Smooth muscle cell (in vitro differentiated cells): Measurements from ENCODE around the gene ELSPBP1. TPM values are rescaled to one million over a fixed set of nuclear protein-coding genes. Genes with fewer than 3 reads are reported as not detected.

Experiments
- DNase-seq: peaks from one replicate; lab custom pipeline; 2025; ENCODE audit not compliant: unreplicated experiment; lab: John Stamatoyannopoulos, UW
- H2AFZ ChIP-seq: fragments of 200-600 bp; sonication (generic); 2 replicates; pipeline ENCODE4 v1.6.0; 2016; ENCODE audit warnings: antibody characterized with exemption, low read depth, mild to moderate bottlenecking
- H3F3A ChIP-seq: fragments of 200-600 bp; sonication (generic); 2 replicates; pipeline ENCODE4 v1.6.0; 2017; ENCODE audit warnings: antibody characterized with exemption, low read depth
- H3K27ac ChIP-seq: fragments of 200-600 bp; sonication (generic); 2 replicates; pipeline ENCODE4 v1.5.1; 2016; ENCODE audit warnings: low read depth, mild to moderate bottlenecking
- H3K27me3 ChIP-seq: fragments of 200-600 bp; sonication (generic); 2 replicates; pipeline ENCODE4 v1.6.1; 2016; ENCODE audit warnings: low read depth, mild to moderate bottlenecking
- H3K36me3 ChIP-seq: fragments of 200-600 bp; sonication (generic); 2 replicates; pipeline ENCODE4 v1.5.1; 2016; ENCODE audit warnings: low read depth
- H3K4me1 ChIP-seq: fragments of 200-600 bp; sonication (generic); 2 replicates; pipeline ENCODE4 v1.5.1; 2016; ENCODE audit warnings: low read depth
- H3K4me2 ChIP-seq: fragments of 200-600 bp; sonication (generic); 2 replicates; pipeline ENCODE4 v1.6.0; 2016; ENCODE audit warnings: mild to moderate bottlenecking
- H3K4me3 ChIP-seq: fragments of 200-600 bp; sonication (generic); 2 replicates; pipeline ENCODE4 v1.5.1; 2016; ENCODE audit warnings: mild to moderate bottlenecking
- H3K79me2 ChIP-seq: fragments of 200-600 bp; sonication (generic); 2 replicates; pipeline ENCODE4 v1.6.0; 2016; ENCODE audit warnings: low read depth, mild to moderate bottlenecking
- H3K9ac ChIP-seq: fragments of 200-600 bp; sonication (generic); 2 replicates; pipeline ENCODE4 v1.6.0; 2016; ENCODE audit warnings: low read depth
- H3K9me3 ChIP-seq: fragments of 200-600 bp; sonication (generic); replicated peaks from 2 replicates; pipeline ENCODE4 v1.5.1; 2016; ENCODE audit warnings: low read depth
- H4K20me1 ChIP-seq: fragments of 200-600 bp; sonication (generic); 2 replicates; pipeline ENCODE4 v1.6.0; 2016; ENCODE audit warnings: low read depth
- WGBS: methylation state at CpG from one replicate; pipeline ENCODE4 v1.1.7; 2016; ENCODE audit warnings: low lambda C conversion rate; 5-methylcytosine and 5-hydroxymethylcytosine counted together
- polyA plus RNA-seq: library from polyadenylated mRNA; unstranded; fragments of >200 nt; fragmentation: Nextera tagmentation; extraction: Ambion mirVana; gene quantifications from 2 replicates; pipeline ENCODE4 v1.2.1, GENCODE V29; 2016
- total RNA-seq: library from RNA; depleted of rRNA; stranded (reverse); fragments of >200 nt; gene quantifications from 2 replicates; pipeline ENCODE4 v1.2.3, GENCODE V29; 2014
- TF ChIP-seq, protein P1 (sequence below): fragments of 200-600 bp; sonication (generic); IDR thresholded peaks from 2 replicates; pipeline ENCODE4 v1.5.1; 2017; ENCODE audit warnings: borderline replicate concordance, mild to moderate bottlenecking, antibody characterized with exemption; ENCODE audit not compliant: insufficient read depth, poor library complexity, severe bottlenecking

ELSPBP1 gene
- total and polyA plus RNA-seq, 2 experiments from 2014 or later, result 1.3 to 2.7 TPM

DNA sequence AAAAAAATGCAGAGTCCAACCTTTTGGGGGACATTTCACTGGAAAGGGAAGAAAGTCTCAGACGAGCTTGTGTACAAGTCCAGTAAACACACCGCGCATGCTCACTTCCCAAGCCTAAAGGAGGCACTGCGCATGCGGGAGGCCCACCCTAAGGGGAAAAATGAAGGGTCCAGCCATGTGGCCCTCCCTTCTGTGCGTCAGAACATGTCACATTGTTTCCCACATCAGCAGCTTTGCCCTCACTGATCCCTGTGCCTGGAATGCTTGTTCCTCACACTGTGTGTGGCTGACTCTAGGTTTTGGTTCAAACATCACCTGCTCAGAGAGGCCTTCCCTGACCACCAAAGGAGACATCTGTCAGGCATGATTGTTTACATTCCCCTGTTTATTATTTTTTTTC, 4.4 kb downstream of the ELSPBP1 start:
- H3K4me3 ChIP-seq, result no peak overlapping the region
- no peak overlapping the region for H3K4me2 ChIP-seq
- no peaks in the 10 kb centered on the region for H3K36me3 ChIP-seq
- H3F3A ChIP-seq, result no peaks in the 10 kb centered on the region
- H3K9me3 ChIP-seq, result no peaks in the 10 kb centered on the region
- DNase-seq, result no peak
- H3K27ac ChIP-seq, result no peak overlapping the region
- H3K4me1 ChIP-seq, result no peaks in the 10 kb centered on the region
- no peaks in the 10 kb centered on the region for H3K79me2 ChIP-seq
- WGBS, result 89% methylated on average over 6 of the region's 6 CpGs
- TF ChIP-seq, protein P1, sequence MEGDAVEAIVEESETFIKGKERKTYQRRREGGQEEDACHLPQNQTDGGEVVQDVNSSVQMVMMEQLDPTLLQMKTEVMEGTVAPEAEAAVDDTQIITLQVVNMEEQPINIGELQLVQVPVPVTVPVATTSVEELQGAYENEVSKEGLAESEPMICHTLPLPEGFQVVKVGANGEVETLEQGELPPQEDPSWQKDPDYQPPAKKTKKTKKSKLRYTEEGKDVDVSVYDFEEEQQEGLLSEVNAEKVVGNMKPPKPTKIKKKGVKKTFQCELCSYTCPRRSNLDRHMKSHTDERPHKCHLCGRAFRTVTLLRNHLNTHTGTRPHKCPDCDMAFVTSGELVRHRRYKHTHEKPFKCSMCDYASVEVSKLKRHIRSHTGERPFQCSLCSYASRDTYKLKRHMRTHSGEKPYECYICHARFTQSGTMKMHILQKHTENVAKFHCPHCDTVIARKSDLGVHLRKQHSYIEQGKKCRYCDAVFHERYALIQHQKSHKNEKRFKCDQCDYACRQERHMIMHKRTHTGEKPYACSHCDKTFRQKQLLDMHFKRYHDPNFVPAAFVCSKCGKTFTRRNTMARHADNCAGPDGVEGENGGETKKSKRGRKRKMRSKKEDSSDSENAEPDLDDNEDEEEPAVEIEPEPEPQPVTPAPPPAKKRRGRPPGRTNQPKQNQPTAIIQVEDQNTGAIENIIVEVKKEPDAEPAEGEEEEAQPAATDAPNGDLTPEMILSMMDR, result no peak
- H2AFZ ChIP-seq, result no peak overlapping the region
- no peaks in the 10 kb centered on the region for H3K27me3 ChIP-seq
- no peak overlapping the region for H3K9ac ChIP-seq
- no peaks in the 10 kb centered on the region for H4K20me1 ChIP-seq

DNA sequence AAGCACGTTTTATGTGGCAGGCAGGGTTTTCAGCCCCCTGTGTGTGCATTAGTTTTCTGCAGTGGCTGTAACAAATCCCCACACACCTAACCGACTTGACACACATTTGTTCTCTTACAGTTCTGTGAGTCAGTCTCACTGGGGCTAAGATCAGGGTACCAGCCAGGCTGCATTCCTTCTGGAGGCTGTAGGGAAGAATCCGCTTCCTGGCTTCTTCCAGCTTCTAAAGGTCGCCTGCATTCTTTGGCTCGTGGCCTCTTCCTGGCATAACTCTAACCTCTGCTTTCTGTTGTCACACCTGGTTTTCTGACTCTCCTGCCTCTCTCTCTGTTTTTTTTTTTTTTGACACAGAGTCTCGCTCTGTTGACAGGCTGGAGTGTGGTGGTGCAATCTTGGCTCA, 6.4 kb downstream of the ELSPBP1 start:
- no peak overlapping the region for H2AFZ ChIP-seq

DNA sequence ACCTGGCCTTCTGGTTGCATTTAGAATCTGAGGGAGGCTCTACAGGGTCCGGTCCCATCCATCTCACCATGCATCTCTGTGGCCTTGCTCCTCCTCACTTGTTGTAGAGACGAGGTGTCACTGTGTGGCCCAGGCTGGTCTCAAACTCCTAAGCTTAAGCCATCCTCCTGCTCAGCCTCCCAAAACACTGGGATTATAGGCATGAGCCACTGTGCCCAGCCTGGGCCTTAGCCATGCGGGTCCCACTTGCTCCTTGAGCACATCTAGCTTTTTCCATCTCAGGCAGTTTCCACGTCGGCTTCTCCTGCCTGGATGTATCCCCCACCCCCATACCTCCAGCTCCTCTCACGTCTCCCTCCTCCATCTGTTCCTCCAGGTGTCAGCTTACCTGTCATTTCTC, 9.8 kb downstream of the ELSPBP1 start:
- H3K4me2 ChIP-seq, result no peak overlapping the region
- DNase-seq, result no peak
- WGBS, result 88% methylated on average over 6 of the region's 6 CpGs
- H3K4me3 ChIP-seq, result no peak overlapping the region
- peaks cover 4% of the 10 kb centered on the region for H3K9me3 ChIP-seq
- H3K36me3 ChIP-seq, result no peaks in the 10 kb centered on the region
- TF ChIP-seq, protein P1, result no peak
- H3K9ac ChIP-seq, result no peak overlapping the region
- H3K27ac ChIP-seq, result no peak overlapping the region
- H4K20me1 ChIP-seq, result no peaks in the 10 kb centered on the region
- no peak overlapping the region for H2AFZ ChIP-seq
- H3F3A ChIP-seq, result no peaks in the 10 kb centered on the region
- H3K27me3 ChIP-seq, result no peaks in the 10 kb centered on the region
- no peaks in the 10 kb centered on the region for H3K79me2 ChIP-seq
- H3K4me1 ChIP-seq, result no peaks in the 10 kb centered on the region

More for the DNA sequence above, 6.4 kb downstream of the ELSPBP1 start:
- Histone ChIP-seq H3K79me2 (no peaks in the 10 kb centered on the region), H3K4me3 (no peak overlapping the region), H3K36me3 (no peaks in the 10 kb centered on the region), H3K27ac (no peak overlapping the region), H4K20me1 (no peaks in the 10 kb centered on the region), H3K4me1 (no peaks in the 10 kb centered on the region), H3K4me2 (no peak overlapping the region), H3K27me3 (no peaks in the 10 kb centered on the region), H3K9ac (no peak overlapping the region), H3K9me3 (no peaks in the 10 kb centered on the region), H3F3A (no peaks in the 10 kb centered on the region)
- 75% methylated on average over 6 of the region's 6 CpGs for whole genome bisulfite sequencing
- TF ChIP-seq, protein P1, result no peak
- no peak for DNase-seq

DNA sequence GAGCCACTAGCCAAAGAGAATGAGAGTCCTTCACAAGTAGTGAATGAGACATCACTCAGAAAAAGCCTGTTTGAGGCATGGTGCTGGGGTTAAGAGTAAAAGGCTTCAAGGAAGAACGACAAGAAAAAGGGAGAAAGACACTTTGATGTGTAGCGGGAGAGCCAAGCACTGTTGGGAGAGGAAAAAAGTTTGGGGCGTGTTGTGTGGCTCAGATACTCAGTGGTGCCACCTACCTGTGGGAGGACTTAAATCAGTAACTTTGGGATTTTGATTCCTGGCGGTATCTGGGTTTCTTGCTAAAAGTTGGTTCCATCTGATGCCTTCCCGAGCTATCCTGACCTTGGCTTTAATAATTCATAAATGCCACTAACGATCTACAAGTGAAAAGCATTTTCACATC, 12.3 kb downstream of the ELSPBP1 start:
- Histone ChIP-seq H4K20me1 (no peaks in the 10 kb centered on the region), H2AFZ (no peak overlapping the region), H3K36me3 (no peaks in the 10 kb centered on the region), H3K27ac (no peak overlapping the region), H3K4me3 (no peak overlapping the region), H3K27me3 (no peaks in the 10 kb centered on the region), H3K4me2 (no peak overlapping the region), H3K9me3 (peaks cover 7% of the 10 kb centered on the region), H3F3A (no peaks in the 10 kb centered on the region), H3K79me2 (no peaks in the 10 kb centered on the region), H3K4me1 (no peaks in the 10 kb centered on the region), H3K9ac (no peak overlapping the region)
- TF ChIP-seq, protein P1, result peak; percentile 15
- 76% methylated on average over 6 of the region's 6 CpGs for WGBS
- no peak for DNase-seq
